ENCODE measurements around the gene MYOF. TPM values are rescaled to one million over a fixed set of nuclear protein-coding genes. Genes with fewer than 3 reads are reported as not detected.

Gene MYOF
- total and polyA plus RNA-seq, 9 of the 15 experiments (the other 6 are each of a cell fraction or from before 2014, with no cell fraction given), result 0.06 to 0.27 TPM; not detected in 7

- no peak overlapping the region for H3K27ac ChIP-seq (ENCODE audit: extremely low read depth, low read depth, low read length)
- TF ChIP-seq TAF7 (tag; IDR thresholded peaks at IDR 0.05) (no peak), SETDB1 (IDR thresholded peaks at IDR 0.05; ENCODE audit: low read length) (no peak), POLR3G (IDR thresholded peaks at IDR 0.05; ENCODE audit: extremely low read depth, insufficient read length, insufficient replicate concordance) (no peak), OTX1 (CRISPR knock-in tag; IDR thresholded peaks at IDR 0.05) (no peak), KDM4B (IDR thresholded peaks at IDR 0.05; ENCODE audit: borderline replicate concordance in 2 of 2, low read depth in 1 of 2) (no peak), GTF3C2 (IDR thresholded peaks at IDR 0.05; ENCODE audit: borderline replicate concordance, extremely low read depth, insufficient read length) (no peak), MEF2D (tag; conservative IDR thresholded peaks at IDR 0.05; ENCODE audit: low read depth) (no peak), MITF (IDR thresholded peaks at IDR 0.05) (no peak)
- H3K9ac ChIP-seq (ENCODE audit: insufficient read depth in 1 of 2, low read depth in 2 of 2, low read length in 2 of 2), result no peak overlapping the region
- H3K9me3 ChIP-seq (replicated peaks; ENCODE audit: control insufficient read depth, insufficient read depth, low read depth, low read length), result no peaks in the 10 kb centered on the region
- no peaks in the 10 kb centered on the region for H3K4me1 ChIP-seq (replicated peaks in 1 of 2; ENCODE audit: control insufficient read depth in 2 of 2, insufficient read depth in 2 of 2, low read length in 2 of 2)
- no peak for FAIRE-seq
- no peak overlapping the region for H3K4me3 ChIP-seq
- H3K36me3 ChIP-seq (ENCODE audit: control insufficient read depth, insufficient read depth, low read length), result no peaks in the 10 kb centered on the region
- ChIA-PET POLR2A (no interaction called here), CTCF (ENCODE audit: low intra/inter-chr PET ratio) (no interaction called here)
- 6% methylated on average over 3 of the region's 3 CpGs for WGBS (ENCODE audit: insufficient coverage, low coverage, missing lambda C conversion rate)
- H4K20me1 ChIP-seq (replicated peaks; ENCODE audit: control insufficient read depth, insufficient read depth, low read length), result no peaks in the 10 kb centered on the region
- in situ Hi-C loops (cut with MboI), result no loop called here
- no peak overlapping the region for H3K4me2 ChIP-seq (ENCODE audit: insufficient read depth, low read length)
- no peak for ATAC-seq
- DNase-seq (ENCODE audit: extremely low read depth in 1 of 4, low spot score in 3 of 4), result no peak
- intact Hi-C loops (cut with micrococcal nuclease), result no loop called here
- no peaks in the 10 kb centered on the region for H3K79me2 ChIP-seq (ENCODE audit: control insufficient read depth, insufficient read depth, low read length)
- no peak overlapping the region for H2AFZ ChIP-seq (ENCODE audit: low read depth, low read length)
- no peaks in the 10 kb centered on the region for H3K9me1 ChIP-seq (ENCODE audit: control insufficient read depth, insufficient read depth, low read length)
- peaks cover 0 to 12% of the 10 kb centered on the region in 2 experiments; a peak in 2 of 5 replicates for H3K27me3 ChIP-seq (ENCODE audit: control insufficient read depth in 2 of 2, insufficient read depth in 2 of 2, low read length in 2 of 2)
- no TSS peak for BruUV-seq (replicated peaks)
These were observed 22.7 kb downstream of the MYOF start for GRCh38 chr10:93459466-93459865.

All from K562 (cell line).